ENCODE measurements around the gene TYW1B.
"Not testable (repeated sequence)": the region's sequence is repeated elsewhere in the genome, so short reads cannot be mapped to it uniquely, and the experiment has no call there.

The TYW1B gene

GRCh38 chr7:72760602-72761001, 67.4 kb downstream of the TYW1B start:
- no peaks in the 10 kb centered on the region for H4K20me1 ChIP-seq (ENCODE audit: insufficient read depth)
- H3K4me1 ChIP-seq (ENCODE audit: low read depth, poor library complexity, severe bottlenecking): no peaks in the 10 kb centered on the region
- H3K79me2 ChIP-seq (ENCODE audit: insufficient read depth, low read depth): no peaks in the 10 kb centered on the region
- H3K4me3 ChIP-seq (IDR thresholded peaks at IDR 0.05; ENCODE audit: insufficient read depth, low read depth, low read length): no peak overlapping the region
- TF ChIP-seq, protein P1, sequence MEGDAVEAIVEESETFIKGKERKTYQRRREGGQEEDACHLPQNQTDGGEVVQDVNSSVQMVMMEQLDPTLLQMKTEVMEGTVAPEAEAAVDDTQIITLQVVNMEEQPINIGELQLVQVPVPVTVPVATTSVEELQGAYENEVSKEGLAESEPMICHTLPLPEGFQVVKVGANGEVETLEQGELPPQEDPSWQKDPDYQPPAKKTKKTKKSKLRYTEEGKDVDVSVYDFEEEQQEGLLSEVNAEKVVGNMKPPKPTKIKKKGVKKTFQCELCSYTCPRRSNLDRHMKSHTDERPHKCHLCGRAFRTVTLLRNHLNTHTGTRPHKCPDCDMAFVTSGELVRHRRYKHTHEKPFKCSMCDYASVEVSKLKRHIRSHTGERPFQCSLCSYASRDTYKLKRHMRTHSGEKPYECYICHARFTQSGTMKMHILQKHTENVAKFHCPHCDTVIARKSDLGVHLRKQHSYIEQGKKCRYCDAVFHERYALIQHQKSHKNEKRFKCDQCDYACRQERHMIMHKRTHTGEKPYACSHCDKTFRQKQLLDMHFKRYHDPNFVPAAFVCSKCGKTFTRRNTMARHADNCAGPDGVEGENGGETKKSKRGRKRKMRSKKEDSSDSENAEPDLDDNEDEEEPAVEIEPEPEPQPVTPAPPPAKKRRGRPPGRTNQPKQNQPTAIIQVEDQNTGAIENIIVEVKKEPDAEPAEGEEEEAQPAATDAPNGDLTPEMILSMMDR (conservative IDR thresholded peaks at IDR 0.05; ENCODE audit: low read depth, low read length): no peak
- no peak overlapping the region for H2AFZ ChIP-seq (ENCODE audit: low read depth)
- no peaks in the 10 kb centered on the region; the same call in 1 of the 2 replicates for H3K36me3 ChIP-seq (ENCODE audit: insufficient read depth)
- H3K27me3 ChIP-seq (ENCODE audit: insufficient read depth, low read depth): no peaks in the 10 kb centered on the region
- no peak overlapping the region for H3K27ac ChIP-seq
- no peak overlapping the region for H3K4me2 ChIP-seq
- no peak overlapping the region for H3K9ac ChIP-seq

- Histone ChIP-seq H3K4me1 (ENCODE audit: low read depth, poor library complexity, severe bottlenecking) (no peaks in the 10 kb centered on the region), H3K36me3 (ENCODE audit: insufficient read depth) (no peaks in the 10 kb centered on the region), H3K27me3 (ENCODE audit: insufficient read depth, low read depth) (no peaks in the 10 kb centered on the region), H4K20me1 (ENCODE audit: insufficient read depth) (no peaks in the 10 kb centered on the region), H3K4me2 (no peak overlapping the region), H3K4me3 (IDR thresholded peaks at IDR 0.05; ENCODE audit: insufficient read depth, low read depth, low read length) (no peak overlapping the region), H2AFZ (ENCODE audit: low read depth) (no peak overlapping the region), H3K79me2 (ENCODE audit: insufficient read depth, low read depth) (no peaks in the 10 kb centered on the region), H3K9ac (no peak overlapping the region), H3K27ac (no peak overlapping the region)
- TF ChIP-seq, protein P1 (conservative IDR thresholded peaks at IDR 0.05; ENCODE audit: low read depth, low read length): no peak
Observed at GRCh38 chr7:72754312-72754711, 73.7 kb downstream of the TYW1B start.

DNA sequence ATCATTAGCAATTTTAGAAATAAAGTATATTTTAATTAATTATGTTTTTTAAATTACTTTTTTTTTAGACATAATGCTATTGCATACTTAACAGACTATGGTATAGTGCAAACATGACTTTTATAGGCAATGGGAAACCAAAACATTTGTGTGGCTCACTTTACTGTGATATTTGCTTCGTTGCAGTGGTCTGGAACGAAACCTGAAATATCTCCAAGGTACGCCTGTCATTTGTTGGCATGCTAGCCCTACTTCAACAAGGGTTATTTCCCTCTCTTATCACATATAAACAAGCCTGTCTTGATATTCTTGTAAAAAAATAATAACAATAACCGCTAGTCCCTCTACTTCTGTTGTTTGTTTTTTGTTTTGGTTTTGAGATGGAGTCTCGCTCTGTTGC, 74.2 kb downstream of the TYW1B start:
- H3K4me3 ChIP-seq (IDR thresholded peaks at IDR 0.05; ENCODE audit: insufficient read depth, low read depth, low read length): no peak overlapping the region
- H3K79me2 ChIP-seq (ENCODE audit: insufficient read depth, low read depth): no peaks in the 10 kb centered on the region
- TF ChIP-seq, protein P1 (conservative IDR thresholded peaks at IDR 0.05; ENCODE audit: low read depth, low read length): no peak
- H3K9ac ChIP-seq: no peak overlapping the region
- H3K27ac ChIP-seq: no peak overlapping the region
- H2AFZ ChIP-seq (ENCODE audit: low read depth): no peak overlapping the region
- H3K36me3 ChIP-seq (ENCODE audit: insufficient read depth): no peaks in the 10 kb centered on the region
- no peaks in the 10 kb centered on the region for H3K4me1 ChIP-seq (ENCODE audit: low read depth, poor library complexity, severe bottlenecking)
- H3K27me3 ChIP-seq (ENCODE audit: insufficient read depth, low read depth): no peaks in the 10 kb centered on the region
- H4K20me1 ChIP-seq (ENCODE audit: insufficient read depth): no peaks in the 10 kb centered on the region
- H3K4me2 ChIP-seq: no peak overlapping the region

GRCh38 chr7:72753229-72753628, 74.8 kb downstream of the TYW1B start:
- not testable (repeated sequence) for H3K27ac ChIP-seq; H3K4me3 ChIP-seq (IDR thresholded peaks at IDR 0.05; ENCODE audit: insufficient read depth, low read depth, low read length); H3K79me2 ChIP-seq (ENCODE audit: insufficient read depth, low read depth); H3K9ac ChIP-seq; H3K27me3 ChIP-seq (ENCODE audit: insufficient read depth, low read depth); H3K36me3 ChIP-seq (ENCODE audit: insufficient read depth); H3K4me2 ChIP-seq; H4K20me1 ChIP-seq (ENCODE audit: insufficient read depth); H2AFZ ChIP-seq (ENCODE audit: low read depth); H3K4me1 ChIP-seq (ENCODE audit: low read depth, poor library complexity, severe bottlenecking)

GRCh38 chr7:72751978-72752377, 76.0 kb downstream of the TYW1B start:
- TF ChIP-seq, protein P1 (conservative IDR thresholded peaks at IDR 0.05; ENCODE audit: low read depth, low read length): no peak
- Histone ChIP-seq H3K27ac (no peak overlapping the region), H4K20me1 (ENCODE audit: insufficient read depth) (no peaks in the 10 kb centered on the region), H3K4me1 (ENCODE audit: low read depth, poor library complexity, severe bottlenecking) (no peaks in the 10 kb centered on the region), H2AFZ (ENCODE audit: low read depth) (no peak overlapping the region), H3K79me2 (ENCODE audit: insufficient read depth, low read depth) (no peaks in the 10 kb centered on the region), H3K27me3 (ENCODE audit: insufficient read depth, low read depth) (no peaks in the 10 kb centered on the region), H3K4me2 (no peak overlapping the region), H3K4me3 (IDR thresholded peaks at IDR 0.05; ENCODE audit: insufficient read depth, low read depth, low read length) (no peak overlapping the region), H3K36me3 (ENCODE audit: insufficient read depth) (no peaks in the 10 kb centered on the region), H3K9ac (no peak overlapping the region)
